ENCODE results near the gene EXOSC5.
"Not testable (repeated sequence)": the region's sequence is repeated elsewhere in the genome, so short reads cannot be mapped to it uniquely, and the experiment has no call there.

The EXOSC5 gene

GRCh38 chr19:41403181-41403970 is 6.2 kb upstream of the EXOSC5 start:
- no peak for DNase-seq

- DNase-seq: no peak
These were observed 4.9 kb upstream of the EXOSC5 start for GRCh38 chr19:41402010-41402409.

GRCh38 chr19:41401483-41401882 is 4.3 kb upstream of the EXOSC5 start:
- DNase-seq: no peak

GRCh38 chr19:41399525-41399924 is 2.4 kb upstream of the EXOSC5 start:
- DNase-seq: no peak

DNA sequence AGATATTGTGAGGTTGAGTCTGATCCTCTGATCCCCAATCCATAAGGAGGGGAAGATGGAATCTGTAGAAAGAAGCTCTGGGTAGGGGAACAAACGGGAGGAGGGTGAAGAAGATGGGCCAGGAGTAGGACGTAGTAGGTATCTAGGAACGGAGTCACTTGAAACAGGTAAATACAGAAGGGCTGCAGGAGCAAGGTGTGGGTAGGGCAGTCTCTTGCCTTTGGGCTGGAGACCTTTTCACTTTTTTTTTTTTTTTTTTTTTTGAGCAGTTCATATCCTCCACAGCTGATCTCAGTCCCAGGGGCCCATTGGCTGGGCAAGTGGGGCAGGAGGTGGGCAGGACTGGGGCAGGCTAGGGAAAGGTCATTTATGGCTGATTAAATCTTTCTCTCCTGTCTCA is 1.9 kb upstream of the EXOSC5 start:
- no peak for DNase-seq

DNA sequence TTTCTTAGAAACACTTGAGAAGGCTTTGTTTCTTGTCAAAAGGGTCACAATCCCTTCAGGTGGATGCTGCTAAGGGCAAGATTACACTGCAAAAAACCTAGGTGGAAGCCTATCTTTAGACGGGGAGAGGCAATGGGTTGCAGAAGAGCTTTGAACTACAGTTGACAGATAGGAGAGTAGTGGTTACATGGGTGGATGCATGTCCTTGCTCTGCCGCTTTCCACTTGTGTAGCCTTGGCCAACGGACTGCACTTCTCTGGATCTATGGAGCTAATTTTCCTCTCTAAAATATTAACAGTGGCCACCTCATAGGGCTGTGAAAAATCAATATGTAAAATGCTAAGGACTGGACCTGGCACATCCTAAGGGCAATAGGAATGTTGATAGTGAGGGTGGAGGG is 1.4 kb upstream of the EXOSC5 start:
- DNase-seq: no peak

GRCh38 chr19:41398050-41398418 is 875 bp upstream of the EXOSC5 start:
- DNase-seq: no peak

- no peak for DNase-seq
These were observed 1.8 kb downstream of the EXOSC5 start for GRCh38 chr19:41395355-41395754.

DNA sequence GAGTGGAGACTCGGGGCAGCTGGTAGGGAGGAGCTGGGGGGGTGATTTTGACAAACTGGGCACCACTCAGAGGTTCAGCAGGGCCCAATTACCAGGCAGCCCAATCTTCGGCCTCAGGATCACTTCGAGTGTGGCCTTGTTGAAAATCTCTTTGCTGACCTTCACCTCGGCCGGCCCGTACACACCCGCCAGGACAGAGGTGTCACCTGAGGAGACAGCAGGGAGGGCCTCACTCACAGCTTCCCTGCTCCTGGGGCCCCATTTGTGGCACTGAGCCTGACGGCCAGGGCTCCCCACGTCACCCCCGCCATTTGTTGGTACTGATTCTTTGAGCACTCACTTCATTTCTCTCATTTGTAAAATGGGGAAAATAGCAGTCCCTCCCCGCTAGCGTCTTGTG is 4.4 kb downstream of the EXOSC5 start:
- DNase-seq: no peak

- DNase-seq: no peak
These were observed 5.5 kb downstream of the EXOSC5 start for GRCh38 chr19:41391618-41392017.

DNA sequence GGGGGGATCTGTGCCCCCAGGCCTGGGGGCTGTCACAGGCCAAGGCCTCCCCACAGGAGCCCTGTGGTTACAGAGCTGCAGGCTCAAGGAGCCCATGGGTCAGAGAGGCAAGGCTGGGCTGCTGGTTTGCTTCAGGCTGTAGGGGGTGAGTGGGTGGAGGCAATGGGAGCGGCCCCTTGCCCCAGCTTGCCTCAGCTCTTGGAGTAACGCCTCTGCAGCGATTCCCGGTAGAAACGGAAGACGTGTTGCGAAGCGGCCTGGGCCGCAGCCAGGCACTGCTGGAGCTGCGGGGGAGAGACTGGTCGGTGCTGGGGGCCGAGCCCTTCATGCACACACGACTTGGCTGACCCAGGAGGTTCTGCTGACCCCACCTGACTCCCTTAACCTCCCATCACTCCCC is 10.7 kb downstream of the EXOSC5 start:
- DNase-seq: no peak

DNA sequence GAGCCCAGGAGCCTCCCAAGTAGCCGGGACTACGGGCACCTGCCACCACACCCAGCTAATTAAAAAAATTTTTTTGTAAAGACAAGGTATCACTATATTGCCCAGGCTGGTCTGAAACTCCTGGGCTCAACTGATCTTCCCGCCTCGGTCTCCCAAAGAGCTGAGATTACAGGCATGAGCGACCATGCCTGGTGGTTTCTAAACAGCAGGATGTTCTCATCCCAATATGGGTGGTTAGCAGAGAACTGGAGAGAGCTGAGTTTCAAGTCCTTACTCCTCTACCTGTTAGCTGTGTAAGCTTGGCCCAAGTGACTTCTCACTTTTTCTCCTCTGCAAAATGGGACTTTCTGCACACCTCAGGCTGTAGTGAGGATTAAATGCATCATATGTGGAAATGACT is 12.8 kb downstream of the EXOSC5 start:
- no peak for DNase-seq

DNA sequence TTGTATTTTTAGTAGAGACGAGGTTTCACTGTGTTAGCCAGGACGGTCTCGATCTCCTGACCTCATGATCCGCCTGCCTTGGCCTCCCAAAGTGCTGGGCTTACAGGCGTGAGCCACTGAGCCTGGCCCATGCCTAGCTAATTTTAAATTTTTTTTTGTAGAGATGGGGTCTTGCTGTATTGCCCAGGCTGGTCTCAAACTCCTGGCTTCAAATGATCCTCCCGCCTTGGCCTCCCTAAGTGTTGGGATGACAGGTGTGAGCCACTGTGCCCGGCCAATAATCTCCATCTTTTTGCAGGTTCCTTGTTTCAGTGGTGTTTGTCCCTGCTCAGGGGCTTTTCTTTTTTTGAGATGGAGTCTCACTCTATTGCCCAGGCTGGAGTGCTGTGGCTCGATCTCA is 15.6 kb downstream of the EXOSC5 start:
- DNase-seq: not testable (repeated sequence)

DNA sequence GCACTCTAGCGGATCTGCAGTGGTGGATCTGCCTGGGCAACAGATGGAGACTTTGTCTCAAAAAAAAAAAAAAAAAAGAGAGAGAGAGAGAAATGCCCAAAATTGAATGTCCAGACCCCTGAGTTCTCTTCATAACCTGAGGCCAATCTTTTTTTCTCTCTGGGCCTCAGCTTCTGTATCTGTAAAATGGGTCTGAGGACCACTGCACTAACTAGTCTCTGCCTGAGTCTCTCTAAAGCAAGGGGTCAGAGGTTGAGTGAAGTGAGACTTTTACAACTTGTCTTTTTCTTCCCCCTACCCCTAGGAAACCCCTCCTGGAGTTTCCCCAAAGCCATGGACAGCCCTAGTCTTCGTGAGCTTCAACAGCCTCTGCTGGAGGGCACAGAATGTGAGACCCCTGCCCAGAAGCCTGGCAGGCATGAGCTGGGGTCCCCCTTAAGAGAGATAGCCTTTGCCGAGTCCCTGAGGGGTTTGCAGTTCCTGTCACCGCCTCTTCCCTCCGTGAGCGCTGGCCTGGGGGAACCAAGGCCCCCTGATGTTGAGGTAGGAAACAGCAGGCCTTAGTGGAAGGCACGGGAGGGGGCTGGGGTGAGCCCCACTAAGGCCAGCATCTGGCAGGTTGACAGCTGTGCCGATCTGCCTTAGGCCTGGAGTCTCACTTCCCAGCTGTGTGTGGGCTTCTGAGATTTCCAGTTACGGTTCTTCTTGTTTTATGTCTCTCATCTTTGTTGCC is 19.0 kb downstream of the EXOSC5 start:
- DNase-seq: no peak

DNA sequence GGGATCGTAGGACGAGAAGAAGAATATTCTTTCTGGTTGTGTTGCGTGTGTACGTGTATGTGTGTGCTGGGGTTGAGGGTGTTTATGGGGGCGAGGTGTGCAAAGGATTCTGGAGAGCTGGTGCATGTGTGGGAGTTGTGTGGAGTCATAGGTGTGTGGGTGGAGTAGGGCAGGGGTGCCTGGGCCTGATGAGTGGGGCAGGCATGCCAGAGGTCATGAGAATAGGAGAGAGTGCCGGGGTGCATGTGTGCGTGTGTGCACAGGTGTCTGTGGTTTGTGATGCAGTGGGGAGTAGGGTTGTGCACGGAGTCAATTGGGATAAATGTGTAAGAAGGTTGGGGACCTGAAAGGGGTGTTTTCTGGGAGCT is 20.2 kb downstream of the EXOSC5 start:
- DNase-seq: no peak

GRCh38 chr19:41376241-41376997 is 20.7 kb downstream of the EXOSC5 start, which contains the start of gene TMEM91:
TSS of gene TMEM91 (plus strand) at chr19:41376533. CDS start at chr19:41378310, 1,777 bp downstream.
- DNase-seq: no peak

DNA sequence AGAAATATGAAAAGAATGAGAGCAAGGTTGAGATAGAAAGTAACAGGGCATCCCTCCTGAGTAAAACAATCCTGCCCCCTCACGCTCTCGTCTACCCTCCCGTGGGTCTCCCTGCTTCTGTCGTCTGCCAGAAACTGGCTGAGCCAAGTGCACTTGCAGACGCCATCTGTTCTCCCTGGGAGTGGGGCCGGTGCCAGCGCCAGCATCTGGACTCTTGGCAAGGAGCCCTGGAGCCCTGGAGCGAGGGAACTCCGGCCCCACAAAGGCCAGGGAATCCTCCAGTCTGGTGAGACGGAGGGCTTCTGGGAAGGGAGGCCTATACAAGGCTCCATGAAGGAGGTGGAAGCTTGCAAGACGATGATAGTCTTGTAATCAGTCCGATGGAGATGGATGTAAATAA is 23.2 kb downstream of the EXOSC5 start:
- no peak for DNase-seq

- DNase-seq: no peak
These were observed 24.7 kb downstream of the EXOSC5 start for GRCh38 chr19:41372501-41372900.

DNA sequence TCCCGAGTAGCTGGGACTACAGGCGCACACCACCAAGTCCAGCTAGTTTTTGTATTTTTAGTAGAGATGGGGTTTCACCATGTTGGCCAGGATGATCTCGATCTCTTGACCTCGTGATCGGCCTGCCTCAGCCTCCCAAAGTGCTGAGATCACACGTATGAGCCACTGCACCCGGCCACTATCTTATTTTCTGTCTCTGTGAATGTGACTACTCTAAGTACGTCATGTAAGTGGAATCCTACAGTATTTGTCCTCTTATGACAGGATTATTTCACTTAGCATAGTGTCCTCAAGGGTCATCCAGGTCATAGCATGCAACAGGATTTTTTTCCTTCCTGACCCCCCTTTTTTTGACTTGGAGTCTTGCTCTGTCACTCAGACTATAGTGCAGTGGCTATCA is 25.6 kb downstream of the EXOSC5 start:
- DNase-seq: no peak

DNA sequence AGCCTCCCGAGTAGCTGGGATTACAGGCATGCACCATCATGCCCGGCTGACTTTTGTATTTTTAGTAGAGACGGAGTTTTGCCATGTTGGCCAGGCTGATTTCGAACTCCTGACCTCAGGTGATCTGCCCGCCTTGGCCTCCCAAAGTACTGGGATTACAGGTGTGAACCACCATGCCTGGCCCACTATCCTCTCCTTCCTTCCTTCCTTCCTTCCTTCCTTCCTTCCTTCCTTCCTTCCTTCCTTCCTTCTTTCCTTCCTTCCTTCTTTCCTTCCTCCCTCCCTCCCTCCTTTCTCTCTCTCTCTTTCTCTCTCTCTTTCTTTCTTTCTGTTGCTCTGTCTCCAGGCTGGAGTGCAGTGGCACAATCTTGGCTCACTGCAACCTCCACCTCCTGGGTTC is 26.0 kb downstream of the EXOSC5 start:
- DNase-seq: not testable (repeated sequence)

GRCh38 chr19:41369769-41370168 is 27.4 kb downstream of the EXOSC5 start:
- DNase-seq: no peak

DNA sequence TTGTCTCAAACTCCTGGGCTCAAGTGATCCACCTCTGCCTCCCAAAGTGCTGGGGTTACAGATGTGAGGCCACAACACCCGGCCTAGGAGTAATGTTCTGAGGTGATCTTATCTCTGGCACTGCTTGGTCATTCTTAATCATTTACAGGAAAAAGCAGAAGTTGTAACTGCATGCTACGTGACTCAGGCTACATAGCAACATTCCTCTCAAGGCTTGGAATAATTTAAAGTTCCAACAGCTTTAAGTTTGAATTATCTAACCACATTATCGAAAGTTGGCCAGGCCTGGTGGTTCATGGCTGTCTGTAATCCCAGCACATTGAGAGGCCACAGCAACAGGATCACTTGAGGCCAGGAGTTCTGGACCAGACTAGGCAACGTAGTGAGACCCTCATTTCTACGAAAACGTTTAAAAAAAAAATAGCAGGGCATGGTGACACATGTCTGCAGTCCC is 29.3 kb downstream of the EXOSC5 start:
- DNase-seq: peak in 1 of 2 experiments; percentile 49

DNA sequence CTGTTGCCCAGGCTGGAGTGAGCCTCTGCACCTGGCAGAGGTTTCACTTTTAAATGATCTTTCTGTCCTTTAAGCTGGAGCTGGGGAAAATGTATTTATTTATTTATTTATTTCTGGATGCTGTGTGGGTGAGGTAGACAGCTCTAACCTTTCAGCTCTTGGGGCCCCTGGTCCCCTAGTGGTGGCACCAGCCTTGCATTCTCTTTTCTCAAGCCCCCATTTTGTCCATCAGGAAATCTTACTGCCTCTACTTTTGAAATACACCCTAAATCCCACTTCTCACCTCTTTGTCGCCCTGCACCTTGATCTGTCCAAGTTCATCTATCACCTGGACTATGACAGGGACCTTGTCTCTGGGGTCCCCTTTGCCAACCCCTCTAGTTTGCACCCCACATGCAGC is 31.1 kb downstream of the EXOSC5 start:
- no peak for DNase-seq
